NCI-H82 (cell line): ENCODE results near the gene WNT5A.

Experiments
- DNase-seq: peaks from one replicate; lab custom pipeline; 2025; lab: John Stamatoyannopoulos, UW

WNT5A gene

GRCh38 chr3:55446850-55447249 is 40.3 kb downstream of the WNT5A start:
- no peak for DNase-seq

- no peak for DNase-seq
Measured at GRCh38 chr3:55445551-55445950, 41.6 kb downstream of the WNT5A start.

GRCh38 chr3:55443346-55443745 is 43.8 kb downstream of the WNT5A start:
- DNase-seq: no peak

- no peak for DNase-seq
Measured at GRCh38 chr3:55442861-55443260, 44.2 kb downstream of the WNT5A start.

GRCh38 chr3:55441499-55441898 is 45.6 kb downstream of the WNT5A start:
- DNase-seq: no peak

- no peak for DNase-seq
Measured at GRCh38 chr3:55440104-55440708, 46.9 kb downstream of the WNT5A start.

- peak; percentile 9 for DNase-seq
Measured at GRCh38 chr3:55439657-55440056, 47.4 kb downstream of the WNT5A start.

- DNase-seq: no peak
Measured at GRCh38 chr3:55436644-55437043, 50.5 kb downstream of the WNT5A start.

GRCh38 chr3:55435491-55435890 is 51.6 kb downstream of the WNT5A start:
- DNase-seq: no peak

- peak; percentile 62 for DNase-seq
Measured at GRCh38 chr3:55434789-55435188, 52.3 kb downstream of the WNT5A start.

- DNase-seq: no peak
Measured at GRCh38 chr3:55431041-55431440, 56.1 kb downstream of the WNT5A start.

GRCh38 chr3:55427739-55428138 is 59.4 kb downstream of the WNT5A start:
- no peak for DNase-seq

- no peak for DNase-seq
Measured at GRCh38 chr3:55426486-55426885, 60.6 kb downstream of the WNT5A start.

GRCh38 chr3:55423782-55424181 is 63.3 kb downstream of the WNT5A start:
- DNase-seq: no peak

GRCh38 chr3:55417211-55417610 is 69.9 kb downstream of the WNT5A start:
- no peak for DNase-seq

GRCh38 chr3:55416331-55416821 is 70.7 kb downstream of the WNT5A start:
- DNase-seq: no peak
